T-helper 17 cell (primary cell): Measurements from ENCODE around the gene ANKIB1. TPM values are rescaled to one million over a fixed set of nuclear protein-coding genes. Genes with fewer than 3 reads are reported as not detected.
"Not testable (repeated sequence)": the region's sequence is repeated elsewhere in the genome, so short reads cannot be mapped to it uniquely, and the experiment has no call there.

ENCODE experiments used
- ATAC-seq: fragments of 150-1000 bp; cut with Tn5 transposase; 2 replicates; pipeline ENCODE4 v1.10.0; 2021; ENCODE audit warnings: mild to moderate bottlenecking, moderate library complexity
- DNase-seq, 3 donors: peaks; one replicate each; pipeline versions ENCODE4 v3.0.0 to v3.0.0-alpha.2; 2020 to 2021
- H3K9me3 ChIP-seq: one replicate; pipeline ENCODE4 v1.7.0; 2013; ENCODE audit warnings: low read length, mild to moderate bottlenecking; ENCODE audit not compliant: control insufficient read depth, poor library complexity, severe bottlenecking
- H3K27ac Mint-ChIP-seq: one replicate; pipeline ENCODE4 v1.8.0; 2022; ENCODE audit warnings: mild to moderate bottlenecking, moderate library complexity, mixed read lengths
- H3K27me3 Mint-ChIP-seq: one replicate; pipeline ENCODE4 v1.8.0; 2022; ENCODE audit warnings: mixed read lengths
- H3K36me3 Mint-ChIP-seq: one replicate; pipeline ENCODE4 v1.8.0; 2022; ENCODE audit warnings: low read depth, mixed read lengths
- H3K4me1 Mint-ChIP-seq: one replicate; pipeline ENCODE4 v1.8.0; 2022; ENCODE audit warnings: mild to moderate bottlenecking, mixed read lengths
- H3K4me3 Mint-ChIP-seq: one replicate; pipeline ENCODE4 v1.8.0; 2022; ENCODE audit warnings: mild to moderate bottlenecking, moderate library complexity, mixed read lengths
- total RNA-seq, 4 donors: library from RNA in 2 of 4; stranded (reverse) in 2 of 4; gene quantifications; one replicate each; pipeline ENCODE4 v1.2.3 and lab custom pipeline; 2022 to 2026

Gene ANKIB1
- total RNA-seq, 2 donors from 2014 or later, result 51.1 to 54.7 TPM

DNA sequence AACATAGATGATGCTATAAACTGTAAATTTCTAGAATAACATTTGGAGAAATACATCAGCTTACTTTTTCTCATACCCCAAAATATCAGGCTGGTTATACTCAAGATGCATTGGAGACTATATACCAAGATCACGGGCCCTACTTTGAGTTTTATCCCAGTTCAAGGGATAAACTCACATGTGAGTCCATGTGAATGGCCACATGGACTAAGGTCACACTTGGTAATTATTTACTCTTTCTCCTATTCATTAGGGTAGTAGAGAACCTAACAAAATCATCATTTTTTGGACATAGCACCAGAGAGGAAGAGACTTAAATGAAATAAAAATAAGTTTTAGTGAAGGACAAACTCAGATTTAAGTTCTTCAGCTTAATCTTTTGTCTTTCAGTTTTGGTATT, 108.4 kb downstream of the ANKIB1 start:
- Mint-ChIP-seq H3K36me3 (peaks cover 10% of the 10 kb centered on the region), H3K27me3 (no peaks in the 10 kb centered on the region), H3K4me1 (peaks cover under 1% of the 10 kb centered on the region), H3K4me3 (no peak overlapping the region), H3K27ac (no peak overlapping the region)
- no peaks in the 10 kb centered on the region for H3K9me3 ChIP-seq
- ATAC-seq (no peak), DNase-seq (no peak)

DNA sequence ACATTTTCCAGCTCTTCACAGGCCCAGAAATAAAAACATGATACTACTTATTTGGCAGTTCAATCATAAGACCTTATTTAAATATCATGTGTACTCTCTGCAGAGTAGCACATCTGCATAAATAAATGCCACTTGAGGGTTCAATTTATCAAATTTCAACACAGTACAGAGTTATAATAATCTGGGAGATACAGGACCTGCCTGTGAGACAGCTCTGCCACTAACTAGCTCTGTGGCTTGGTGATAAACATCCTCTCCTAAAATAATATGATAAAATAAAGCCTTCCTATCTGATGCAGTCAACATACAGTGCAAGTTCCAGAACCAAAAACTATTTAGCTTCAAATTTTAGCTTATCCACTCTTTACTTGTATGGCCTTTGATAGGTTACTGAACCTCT, 110.6 kb downstream of the ANKIB1 start:
- Mint-ChIP-seq H3K27me3 (no peaks in the 10 kb centered on the region), H3K4me3 (no peak overlapping the region), H3K36me3 (peaks cover 13% of the 10 kb centered on the region), H3K27ac (no peak overlapping the region), H3K4me1 (no peaks in the 10 kb centered on the region)
- DNase-seq, result no peak
- no peak for ATAC-seq
- no peaks in the 10 kb centered on the region for H3K9me3 ChIP-seq

DNA sequence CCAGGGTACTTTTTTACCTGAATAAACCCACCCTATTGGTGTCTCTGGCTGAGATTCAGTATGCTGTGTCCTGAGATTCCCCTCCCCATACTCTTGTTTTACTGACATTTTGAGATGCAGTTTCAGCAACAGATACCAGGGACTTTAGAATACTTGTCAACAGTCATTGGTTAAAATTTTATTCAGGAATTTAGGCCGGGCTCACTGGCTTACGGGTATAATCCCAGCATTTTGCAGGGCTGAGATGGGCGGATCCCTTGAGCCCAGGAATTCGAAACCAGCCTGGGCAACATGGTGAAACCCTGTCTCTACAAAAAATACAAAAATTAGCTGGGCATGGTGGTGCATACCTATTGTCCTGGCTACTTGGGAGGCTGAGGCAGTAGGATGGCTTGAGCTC, 111.5 kb downstream of the ANKIB1 start:
- H3K27ac Mint-ChIP-seq, result no peak overlapping the region
- no peaks in the 10 kb centered on the region for H3K9me3 ChIP-seq
- H3K27me3 Mint-ChIP-seq, result no peaks in the 10 kb centered on the region
- H3K36me3 Mint-ChIP-seq, result peaks cover 13% of the 10 kb centered on the region
- DNase-seq (no peak), ATAC-seq (no peak)
- H3K4me3 Mint-ChIP-seq, result no peak overlapping the region
- no peaks in the 10 kb centered on the region for H3K4me1 Mint-ChIP-seq

DNA sequence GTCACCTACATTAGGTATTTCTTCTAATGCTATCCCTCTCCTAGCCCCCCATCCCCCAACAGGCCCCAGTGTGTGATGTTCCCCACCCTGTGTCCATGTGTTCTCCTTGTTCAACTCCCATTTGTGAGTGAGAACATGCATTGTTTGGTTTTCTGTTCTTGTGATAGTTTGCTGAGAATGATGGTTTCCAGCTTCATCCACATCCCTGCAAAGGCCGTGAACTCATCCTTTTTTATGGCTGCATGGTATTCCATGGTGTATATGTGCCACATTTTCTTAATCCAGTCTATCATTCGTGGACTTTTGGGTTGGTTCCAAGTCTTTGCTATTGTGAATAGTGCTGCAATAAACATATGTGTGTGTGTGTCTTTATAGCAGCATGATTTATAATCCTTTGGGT, 113.4 kb downstream of the ANKIB1 start:
- H3K36me3 Mint-ChIP-seq, result peaks cover 15% of the 10 kb centered on the region
- not testable (repeated sequence) for H3K27me3 Mint-ChIP-seq, ATAC-seq, H3K27ac Mint-ChIP-seq, H3K9me3 ChIP-seq, DNase-seq, H3K4me1 Mint-ChIP-seq, H3K4me3 Mint-ChIP-seq

DNA sequence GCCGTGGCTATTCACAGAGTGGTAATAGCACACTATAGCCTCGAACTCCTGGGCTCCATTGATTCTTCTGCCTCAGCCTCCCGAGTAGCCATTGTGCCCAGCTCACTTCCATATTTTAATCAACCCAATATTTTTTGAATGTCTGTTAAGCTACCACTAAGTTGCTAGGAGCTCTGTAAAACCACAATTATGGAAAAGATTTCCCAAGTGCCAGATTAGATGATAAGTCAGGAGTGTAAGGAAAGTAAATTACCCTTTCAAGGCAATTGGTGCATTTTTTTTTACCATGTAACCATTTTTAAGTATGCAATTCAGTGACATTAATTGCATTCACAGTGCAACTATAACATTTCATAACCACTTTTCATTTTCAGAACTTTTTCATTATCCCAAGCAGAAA, 114.0 kb downstream of the ANKIB1 start:
- H3K4me3 Mint-ChIP-seq, result no peak overlapping the region
- peaks cover 17% of the 10 kb centered on the region for H3K36me3 Mint-ChIP-seq
- ATAC-seq (no peak), DNase-seq (no peak)
- H3K27me3 Mint-ChIP-seq, result no peaks in the 10 kb centered on the region
- no peak overlapping the region for H3K27ac Mint-ChIP-seq
- H3K4me1 Mint-ChIP-seq, result no peaks in the 10 kb centered on the region
- H3K9me3 ChIP-seq, result no peaks in the 10 kb centered on the region

DNA sequence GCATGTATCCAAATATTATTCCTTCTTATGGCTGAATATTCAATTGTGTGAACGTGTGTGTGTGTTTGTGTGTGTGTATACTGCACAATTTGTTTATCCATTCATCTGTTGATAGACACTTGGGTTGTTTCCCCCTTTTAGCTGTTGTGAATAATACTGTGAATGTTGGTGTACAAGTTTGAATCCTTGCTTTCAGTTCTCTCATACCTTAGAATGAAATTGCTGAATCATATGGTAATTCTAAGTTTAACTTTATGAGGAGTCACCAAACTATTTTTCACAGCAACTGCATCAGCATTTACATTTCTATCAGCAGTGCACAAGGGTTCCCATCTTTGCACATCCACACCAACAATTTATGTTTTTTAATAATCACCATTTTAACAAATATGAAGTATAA, 114.6 kb downstream of the ANKIB1 start:
- H3K27ac Mint-ChIP-seq, result no peak overlapping the region
- ATAC-seq, result no peak
- H3K27me3 Mint-ChIP-seq, result no peaks in the 10 kb centered on the region

DNA sequence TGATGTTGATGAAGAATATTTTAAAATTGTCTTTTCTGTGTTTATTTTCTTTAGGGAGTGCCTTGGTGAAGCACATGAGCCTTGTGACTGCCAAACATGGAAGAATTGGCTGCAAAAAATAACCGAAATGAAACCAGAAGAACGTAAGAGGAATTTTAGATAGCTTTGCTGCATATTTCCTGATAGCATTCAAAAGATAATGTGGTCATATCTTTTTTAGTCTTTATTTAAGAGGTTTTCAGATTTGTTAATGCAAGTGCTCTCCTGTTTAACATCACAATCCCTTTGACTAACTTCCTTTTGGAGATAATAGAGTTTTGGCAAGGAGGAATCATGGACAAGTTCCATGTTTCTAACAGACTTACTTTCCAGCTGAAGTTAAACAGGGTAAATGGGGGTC, 116.4 kb downstream of the ANKIB1 start:
- ATAC-seq (no peak), DNase-seq (no peak)
- Mint-ChIP-seq H3K4me1 (no peaks in the 10 kb centered on the region), H3K27ac (no peak overlapping the region), H3K27me3 (no peaks in the 10 kb centered on the region), H3K4me3 (no peak overlapping the region), H3K36me3 (peaks cover 26% of the 10 kb centered on the region)
- no peaks in the 10 kb centered on the region for H3K9me3 ChIP-seq

More for the DNA sequence above, 114.6 kb downstream of the ANKIB1 start:
- Mint-ChIP-seq H3K4me3 (no peak overlapping the region), H3K4me1 (no peaks in the 10 kb centered on the region), H3K36me3 (peaks cover 18% of the 10 kb centered on the region)
- H3K9me3 ChIP-seq, result no peaks in the 10 kb centered on the region
- DNase-seq, result no peak

DNA sequence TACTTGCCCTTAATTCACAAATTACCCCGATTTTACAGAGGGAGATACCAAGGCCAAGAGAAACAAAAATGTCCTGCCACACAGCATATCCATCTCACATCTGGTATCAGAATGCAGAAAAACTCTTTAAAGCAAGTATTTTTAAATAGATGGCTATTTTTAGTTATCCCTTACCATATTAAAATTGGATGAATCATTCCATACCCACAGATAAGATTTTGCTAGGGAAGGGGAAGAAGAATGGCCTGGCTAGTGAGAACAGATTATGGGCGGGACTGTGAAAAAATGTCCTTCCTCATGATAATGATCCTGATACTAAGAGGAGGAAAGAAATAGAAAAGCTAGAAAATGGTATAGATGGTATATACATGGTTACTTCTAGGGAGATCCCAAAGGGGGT, 121.0 kb downstream of the ANKIB1 start:
- Mint-ChIP-seq H3K27ac (no peak overlapping the region), H3K27me3 (no peaks in the 10 kb centered on the region), H3K4me1 (no peaks in the 10 kb centered on the region), H3K36me3 (peaks cover 15% of the 10 kb centered on the region), H3K4me3 (no peak overlapping the region)
- no peaks in the 10 kb centered on the region for H3K9me3 ChIP-seq
- ATAC-seq (no peak), DNase-seq (no peak)

DNA sequence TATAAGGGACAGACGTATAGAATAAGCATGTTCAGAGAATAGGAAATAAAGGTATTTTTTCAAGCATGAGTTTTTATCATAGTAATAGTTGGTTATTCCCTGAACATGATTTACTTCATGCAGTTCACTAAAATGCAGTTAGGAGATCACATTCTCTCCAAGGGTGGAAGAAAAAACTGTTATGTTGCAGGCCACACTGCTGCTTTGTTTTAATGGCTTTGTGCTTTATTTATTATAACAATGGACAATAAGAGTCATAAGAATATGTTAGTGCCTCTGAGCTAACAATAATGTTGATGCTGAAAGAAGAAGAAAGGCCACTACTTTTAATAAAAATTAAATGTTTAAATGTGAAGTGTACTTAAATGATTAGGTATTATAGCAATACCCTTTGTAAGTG, 123.0 kb downstream of the ANKIB1 start:
- no peaks in the 10 kb centered on the region for H3K4me1 Mint-ChIP-seq
- DNase-seq, result no peak
- no peaks in the 10 kb centered on the region for H3K9me3 ChIP-seq
- H3K36me3 Mint-ChIP-seq, result peaks cover 12% of the 10 kb centered on the region
- no peak overlapping the region for H3K27ac Mint-ChIP-seq
- H3K4me3 Mint-ChIP-seq, result no peak overlapping the region
- ATAC-seq, result no peak
- H3K27me3 Mint-ChIP-seq, result no peaks in the 10 kb centered on the region

DNA sequence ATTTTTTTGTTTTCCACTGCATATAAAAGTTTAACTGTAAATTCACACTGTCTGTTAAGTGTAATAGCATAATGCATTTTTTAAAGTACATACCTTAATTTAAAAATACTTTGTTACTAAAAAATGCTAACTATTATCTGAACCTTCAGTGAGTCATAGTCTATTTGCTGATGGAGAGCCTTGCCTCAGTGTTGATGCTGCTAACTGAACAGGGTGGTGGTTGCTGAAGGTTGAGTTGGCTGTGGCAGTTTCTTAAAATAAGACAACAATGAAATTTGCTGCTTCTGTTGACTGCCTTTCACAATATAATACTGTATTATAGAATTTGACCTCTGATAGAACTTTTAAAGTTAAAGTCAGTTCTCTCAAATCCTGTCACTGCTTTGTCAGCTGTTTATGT, 129.2 kb downstream of the ANKIB1 start:
- ATAC-seq (no peak), DNase-seq (no peak)
- Mint-ChIP-seq H3K36me3 (peaks cover 9% of the 10 kb centered on the region), H3K27ac (no peak overlapping the region), H3K4me3 (no peak overlapping the region), H3K4me1 (no peaks in the 10 kb centered on the region), H3K27me3 (no peaks in the 10 kb centered on the region)
- peaks cover 2% of the 10 kb centered on the region for H3K9me3 ChIP-seq

DNA sequence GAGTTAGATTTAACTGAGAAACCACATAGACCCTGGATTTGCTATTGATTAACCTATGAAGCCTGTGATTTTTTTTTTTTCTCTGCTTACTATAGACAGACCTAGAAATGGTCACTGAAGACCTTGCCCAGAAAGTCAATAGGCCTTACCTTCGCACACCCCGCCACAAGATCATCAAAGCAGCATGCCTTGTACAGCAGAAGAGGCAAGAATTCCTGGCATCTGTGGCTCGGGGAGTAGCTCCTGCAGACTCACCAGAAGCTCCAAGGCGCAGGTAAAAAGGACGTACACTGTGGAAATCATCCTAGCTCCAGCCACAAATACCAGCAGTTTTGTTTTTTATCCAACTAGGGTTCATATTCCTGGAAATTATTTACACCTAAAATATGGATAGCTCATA, 145.3 kb downstream of the ANKIB1 start:
- no peaks in the 10 kb centered on the region for H3K27me3 Mint-ChIP-seq
- H3K9me3 ChIP-seq, result no peaks in the 10 kb centered on the region
- H3K36me3 Mint-ChIP-seq, result peaks cover 9% of the 10 kb centered on the region
- H3K4me1 Mint-ChIP-seq, result no peaks in the 10 kb centered on the region
- ATAC-seq (no peak), DNase-seq (no peak)
- no peak overlapping the region for H3K27ac Mint-ChIP-seq
- H3K4me3 Mint-ChIP-seq, result no peak overlapping the region

DNA sequence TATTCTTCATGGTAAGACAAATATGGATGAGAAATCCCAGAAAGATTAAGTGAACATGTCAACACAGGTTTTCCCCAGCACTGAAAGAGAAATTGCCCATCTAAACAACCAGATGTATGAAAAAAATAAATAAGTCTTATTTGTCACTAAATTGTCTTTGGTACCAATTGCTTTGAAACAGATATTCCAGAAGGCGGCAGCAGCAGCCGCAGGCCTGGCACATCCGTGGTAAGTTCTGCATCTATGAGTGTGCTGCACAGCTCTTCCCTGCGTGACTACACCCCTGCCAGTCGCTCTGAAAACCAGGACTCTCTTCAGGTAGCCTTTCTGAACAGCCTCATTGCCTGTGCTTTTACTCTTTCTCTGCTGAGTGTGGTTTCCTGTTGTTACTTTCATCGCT, 151.8 kb downstream of the ANKIB1 start:
- Mint-ChIP-seq H3K27me3 (no peaks in the 10 kb centered on the region), H3K36me3 (peaks cover 8% of the 10 kb centered on the region), H3K4me3 (no peak overlapping the region), H3K4me1 (no peaks in the 10 kb centered on the region), H3K27ac (no peak overlapping the region)
- no peaks in the 10 kb centered on the region for H3K9me3 ChIP-seq
- DNase-seq (no peak), ATAC-seq (no peak)

DNA sequence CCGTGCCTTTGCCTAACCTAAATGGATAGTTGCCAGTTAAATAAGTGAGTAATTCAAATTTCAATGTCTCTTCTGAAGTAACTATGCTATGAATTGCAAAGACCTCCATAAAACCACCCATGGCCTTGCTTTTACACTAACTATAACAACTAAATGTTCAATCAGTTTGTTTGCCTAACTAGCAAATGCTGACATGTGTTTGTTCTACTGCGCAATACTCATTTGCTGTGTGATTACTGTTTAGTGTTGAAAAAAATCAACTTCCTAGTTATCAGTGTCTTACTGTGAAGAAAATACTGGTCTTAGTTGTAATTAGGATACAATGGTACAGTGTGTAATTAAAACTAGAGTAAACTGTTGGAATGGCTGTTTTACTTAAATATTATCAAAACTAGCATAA, 154.2 kb downstream of the ANKIB1 start:
- Mint-ChIP-seq H3K36me3 (peaks cover 8% of the 10 kb centered on the region), H3K27ac (no peak overlapping the region), H3K4me3 (no peak overlapping the region), H3K4me1 (peaks cover 13% of the 10 kb centered on the region), H3K27me3 (no peaks in the 10 kb centered on the region)
- DNase-seq, result no peak
- H3K9me3 ChIP-seq, result no peaks in the 10 kb centered on the region
- no peak for ATAC-seq

DNA sequence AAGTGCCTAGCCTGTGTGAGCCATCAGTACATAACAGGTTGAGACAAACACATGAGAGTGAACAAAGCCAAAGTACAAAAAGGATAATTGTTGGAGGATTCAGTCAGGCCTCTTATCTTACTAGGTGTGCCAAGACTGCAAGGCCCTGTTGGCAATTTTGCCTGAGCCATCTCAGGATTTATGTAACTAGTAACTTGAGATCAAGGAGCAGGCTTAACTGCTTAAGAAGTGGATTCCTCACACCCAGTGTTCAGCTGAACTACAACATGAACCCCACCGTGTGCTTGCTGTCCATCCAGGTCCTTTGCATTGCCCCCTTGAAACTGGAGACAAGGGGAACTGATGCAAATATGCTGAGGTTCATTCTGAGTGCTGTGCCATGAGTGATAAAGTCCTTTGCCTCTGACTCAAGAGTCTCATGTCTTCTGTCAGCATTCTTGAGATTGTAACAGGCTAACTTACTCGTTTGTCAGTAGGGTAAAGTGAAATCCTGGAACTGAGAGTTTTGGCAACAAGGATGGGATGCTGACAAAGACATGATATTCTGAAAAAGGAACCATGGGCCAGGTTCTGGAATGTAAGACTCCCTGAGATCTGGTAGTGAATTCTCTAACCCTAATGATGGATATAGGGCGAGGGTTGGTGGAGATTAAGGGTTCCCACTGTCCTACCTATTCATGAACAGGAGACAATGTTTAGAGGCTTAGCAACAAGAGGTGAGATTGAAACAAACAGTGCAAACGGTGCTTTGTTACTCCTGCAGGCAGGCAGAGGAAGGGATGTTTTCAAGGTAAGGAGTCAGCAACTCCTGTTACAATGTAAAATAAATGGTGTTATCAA, 157.4 kb downstream of the ANKIB1 start:
- peaks cover 5% of the 10 kb centered on the region for H3K36me3 Mint-ChIP-seq
- peaks cover 13% of the 10 kb centered on the region for H3K4me1 Mint-ChIP-seq
- H3K4me3 Mint-ChIP-seq, result no peak overlapping the region
- peaks cover 3% of the 10 kb centered on the region for H3K27me3 Mint-ChIP-seq
- H3K27ac Mint-ChIP-seq, result no peak overlapping the region
- no peaks in the 10 kb centered on the region for H3K9me3 ChIP-seq
- ATAC-seq, result no peak
- no peak for DNase-seq
